H1 (cell line): ENCODE data around the gene DHRS7C. TPM values are rescaled to one million over a fixed set of nuclear protein-coding genes. Genes with fewer than 3 reads are reported as not detected.

Experiments
- CTCF ChIA-PET: fragments of 300-600 bp; sonication (Branson Sonifier 250); formaldehyde crosslinking; loops from one replicate; lab custom pipeline; 2021; ENCODE audit not compliant: partially characterized antibody; lab: Charles Lee
- POLR2A ChIA-PET: fragments of 300-600 bp; sonication (Branson Sonifier 250); formaldehyde crosslinking; loops from one replicate; lab custom pipeline; 2021; ENCODE audit warnings: inconsistent platforms; ENCODE audit not compliant: partially characterized antibody; lab: Charles Lee
- DNase-seq, 2 experiments: peaks; one replicate each; pipeline versions ENCODE4 v3.0.0 to v3.0.0-alpha.2; 2010 to 2022; ENCODE audit warnings: low spot score in 2 of 2, low read depth in 1 of 2, mixed read lengths in 1 of 2
- FAIRE-seq: peaks from 2 replicates; lab custom pipeline; 2011; peaks lifted over from hg19 to GRCh38; lab: Jason Lieb, UNC
- H2AFZ ChIP-seq: 2 replicates; pipeline ENCODE4 v1.8.1; 2012; ENCODE audit warnings: low read length, inconsistent platforms
- H2AK5ac ChIP-seq: 2 replicates; pipeline ENCODE4 v1.6.1; 2013; ENCODE audit warnings: low read depth, low read length
- H2BK120ac ChIP-seq: replicated peaks from 2 replicates; pipeline ENCODE3; 2013; ENCODE audit warnings: low read depth, low read length, inconsistent platforms
- H2BK12ac ChIP-seq: 2 replicates; pipeline ENCODE4 v1.6.1; 2013; ENCODE audit warnings: low read depth, low read length
- H2BK15ac ChIP-seq: 2 replicates; pipeline ENCODE4 v1.6.1; 2013; ENCODE audit warnings: low read length
- H2BK20ac ChIP-seq: 2 replicates; pipeline ENCODE4 v1.6.1; 2013; ENCODE audit warnings: low read length
- H2BK5ac ChIP-seq: 2 replicates; pipeline ENCODE4 v1.6.1; 2013; ENCODE audit warnings: low read depth, low read length
- H3K14ac ChIP-seq: 2 replicates; pipeline ENCODE4 v1.6.1; 2013; ENCODE audit warnings: inconsistent platforms; ENCODE audit not compliant: insufficient read length
- H3K18ac ChIP-seq: 2 replicates; pipeline ENCODE4 v1.6.1; 2013; ENCODE audit warnings: low read length; ENCODE audit errors: extremely low read depth
- H3K23ac ChIP-seq: 2 replicates; pipeline ENCODE4 v1.6.1; 2013; ENCODE audit warnings: inconsistent platforms; ENCODE audit not compliant: insufficient read length
- H3K23me2 ChIP-seq: 2 replicates; pipeline ENCODE4 v1.6.1; 2013; ENCODE audit warnings: low read depth, low read length
- H3K27ac ChIP-seq: 2 replicates; pipeline ENCODE4 v1.6.1; 2011; ENCODE audit warnings: low read depth, low read length, inconsistent platforms
- H3K27me3 ChIP-seq, 4 experiments: replicated peaks in 1 of 4; 1 replicate in 1 of 4; 2 replicates in 3 of 4; pipeline versions ENCODE4 v1.6.1 to v1.8.1; 2011 to 2013; ENCODE audit warnings: low read length in 3 of 4, mild to moderate bottlenecking in 3 of 4, inconsistent platforms in 2 of 4, mixed read lengths in 2 of 4, moderate library complexity in 1 of 4; ENCODE audit not compliant: control insufficient read depth in 3 of 4, insufficient read depth in 3 of 4; ENCODE audit errors: extremely low read depth in 1 of 4
- H3K36me3 ChIP-seq, 4 experiments: 2 replicates each; pipeline versions ENCODE4 v1.6.1 to v1.8.1; 2011 to 2013; ENCODE audit warnings: mild to moderate bottlenecking in 4 of 4, low read length in 3 of 4, moderate library complexity in 2 of 4, control low read depth in 1 of 4, inconsistent platforms in 1 of 4; ENCODE audit not compliant: insufficient read depth in 4 of 4, control insufficient read depth in 2 of 4
- H3K4ac ChIP-seq: replicated peaks from 2 replicates; pipeline ENCODE3; 2013; ENCODE audit warnings: low read length, low read depth, mixed read lengths, inconsistent platforms; ENCODE audit not compliant: insufficient read length
- H3K4me1 ChIP-seq, 4 experiments: replicated peaks in 1 of 4; 1 replicate in 1 of 4; 2 replicates in 3 of 4; pipeline versions ENCODE4 v1.6.1 to v1.8.1; 2011 to 2013; ENCODE audit warnings: low read length in 3 of 4, inconsistent platforms in 2 of 4, mixed read lengths in 1 of 4; ENCODE audit not compliant: insufficient read depth in 4 of 4, control insufficient read depth in 3 of 4
- H3K4me2 ChIP-seq, 2 experiments: 2 replicates each; pipeline versions ENCODE4 v1.6.1 to v1.8.1; 2011 to 2013; ENCODE audit warnings: low read depth in 2 of 2, low read length in 2 of 2, control low read depth in 1 of 2, inconsistent platforms in 1 of 2, mild to moderate bottlenecking in 1 of 2; ENCODE audit not compliant: insufficient read depth in 1 of 2
- H3K4me3 ChIP-seq, 4 experiments: fragments of 200-600, 300-600 bp in 1 of 4; sonication (generic), shearing (Covaris generic), sonication (Bioruptor Twin) in 1 of 4; 2 replicates each; pipeline versions ENCODE4 v1.5.1 to v1.8.1; 2011 to 2016; ENCODE audit warnings: low read length in 4 of 4, low read depth in 3 of 4, control low read depth in 2 of 4, inconsistent platforms in 2 of 4, mild to moderate bottlenecking in 2 of 4, mixed read lengths in 1 of 4, moderate library complexity in 1 of 4; ENCODE audit not compliant: insufficient read depth in 2 of 4; ENCODE audit errors: extremely low read depth in 1 of 4
- H3K56ac ChIP-seq: replicated peaks from 2 replicates; pipeline ENCODE3; 2013; ENCODE audit warnings: low read depth, mild to moderate bottlenecking, mixed read lengths, low read length, inconsistent platforms; ENCODE audit not compliant: insufficient read length
- H3K79me1 ChIP-seq: 2 replicates; pipeline ENCODE4 v1.6.1; 2013; ENCODE audit warnings: low read depth, low read length, control low read depth
- H3K79me2 ChIP-seq, 2 experiments: 2 replicates each; pipeline versions ENCODE4 v1.6.1 to v1.8.1; 2012 to 2013; ENCODE audit warnings: low read length in 2 of 2, mild to moderate bottlenecking in 2 of 2, inconsistent platforms in 1 of 2; ENCODE audit not compliant: insufficient read depth in 2 of 2, control insufficient read depth in 1 of 2
- H3K9ac ChIP-seq, 4 experiments: replicated peaks in 1 of 4; 1 replicate in 1 of 4; 2 replicates in 3 of 4; pipeline versions ENCODE4 v1.6.1 to v1.8.1; 2011 to 2013; ENCODE audit warnings: low read depth in 3 of 4, low read length in 3 of 4, control low read depth in 2 of 4, mild to moderate bottlenecking in 2 of 4, moderate library complexity in 2 of 4, inconsistent platforms in 1 of 4; ENCODE audit errors: extremely low read depth in 1 of 4
- H3K9me3 ChIP-seq, 2 experiments: 2 replicates each; pipeline versions ENCODE4 v1.6.1 to v1.8.1; 2012 to 2013; ENCODE audit warnings: mild to moderate bottlenecking in 2 of 2, moderate library complexity in 2 of 2, control low read depth in 1 of 2, inconsistent platforms in 1 of 2, low read depth in 1 of 2, low read length in 1 of 2, mixed read lengths in 1 of 2; ENCODE audit not compliant: insufficient read depth in 2 of 2
- H4K20me1 ChIP-seq, 2 experiments: replicated peaks in 1 of 2; 2 replicates each; pipeline versions ENCODE3 to v1.8.1; 2011 to 2013; ENCODE audit warnings: inconsistent platforms in 2 of 2, low read length in 2 of 2, mild to moderate bottlenecking in 1 of 2; ENCODE audit not compliant: insufficient read depth in 2 of 2, control insufficient read depth in 1 of 2
- H4K5ac ChIP-seq: 2 replicates; pipeline ENCODE4 v1.6.1; 2013; ENCODE audit warnings: low read length, low read depth, mixed read lengths, inconsistent platforms; ENCODE audit not compliant: insufficient read length
- H4K8ac ChIP-seq: 2 replicates; pipeline ENCODE4 v1.8.0; 2013; ENCODE audit warnings: mild to moderate bottlenecking, moderate library complexity, low read length, inconsistent platforms; ENCODE audit not compliant: insufficient read depth; ENCODE audit errors: extremely low read depth
- H4K91ac ChIP-seq: replicated peaks from 2 replicates; pipeline ENCODE3; 2013; ENCODE audit warnings: low read length, mixed read lengths, inconsistent platforms; ENCODE audit not compliant: insufficient read length
- BACH1 ChIP-seq: IDR thresholded peaks from 2 replicates; pipeline ENCODE4 v1.6.1; 2012; ENCODE audit warnings: low read length, improper control_type of control experiment
- CBX5 ChIP-seq: fragments of 300-800, 300-1000 bp; sonication (generic); IDR thresholded peaks from 2 replicates; pipeline ENCODE4 v1.7.1; 2016; ENCODE audit warnings: antibody characterized with exemption, low read length, low read depth
- CTBP2 ChIP-seq: IDR thresholded peaks from 2 replicates; pipeline ENCODE4 v1.7.0; 2011; ENCODE audit warnings: borderline replicate concordance, mild to moderate bottlenecking, moderate library complexity, mixed read lengths, low read length; ENCODE audit not compliant: insufficient read depth, insufficient read length
- EGR1 ChIP-seq: IDR thresholded peaks from 2 replicates; pipeline ENCODE4 v1.6.1; 2011; ENCODE audit warnings: low read depth, low read length, borderline replicate concordance
- FOSL1 ChIP-seq: IDR thresholded peaks from 2 replicates; pipeline ENCODE4 v1.6.1; 2011; ENCODE audit warnings: mild to moderate bottlenecking, low read depth, low read length, moderate library complexity; ENCODE audit not compliant: insufficient read depth
- GABPA ChIP-seq: IDR thresholded peaks from 2 replicates; pipeline ENCODE4 v1.6.1; 2011; ENCODE audit warnings: mild to moderate bottlenecking, low read length, moderate library complexity, borderline replicate concordance; ENCODE audit not compliant: insufficient read depth
- HDAC6 ChIP-seq: IDR thresholded peaks from one replicate; pipeline ENCODE4 v1.7.1; 2012; ENCODE audit warnings: low read depth, mild to moderate bottlenecking, inconsistent platforms, low read length, moderate library complexity
- MAFK ChIP-seq: IDR thresholded peaks from 2 replicates; pipeline ENCODE4 v1.6.1; 2012; ENCODE audit warnings: low read depth, mild to moderate bottlenecking, improper control_type of control experiment, low read length
- POLR2A ChIP-seq, 2 experiments: IDR thresholded peaks; 1 replicate in 1 of 2; 2 replicates in 1 of 2; pipeline ENCODE4 v1.6.1; 2011; ENCODE audit warnings: low read depth in 2 of 2, low read length in 2 of 2, mild to moderate bottlenecking in 2 of 2; ENCODE audit errors: control extremely low read depth in 1 of 2
- SRF ChIP-seq: IDR thresholded peaks from 2 replicates; pipeline ENCODE4 v1.6.1; 2011; ENCODE audit warnings: mild to moderate bottlenecking, low read depth, low read length, moderate library complexity
- WGBS, 2 experiments: shearing (Covaris generic) in 1 of 2; methylation state at CpG; one replicate each; pipeline versions ENCODE4 v1.1.6 to v1.1.7; 2013 to 2015; ENCODE audit warnings: low lambda C conversion rate in 2 of 2, mixed read lengths in 2 of 2, inconsistent platforms in 1 of 2, low coverage in 1 of 2, missing lambda C conversion rate in 1 of 2; ENCODE audit not compliant: insufficient replicate concordance in 2 of 2, insufficient coverage in 1 of 2, insufficient read length in 1 of 2; ENCODE audit errors: extremely low coverage in 1 of 2, missing lambda C conversion rate in 1 of 2; 5-methylcytosine and 5-hydroxymethylcytosine counted together
- polyA plus RNA-seq, 7 experiments: library from polyadenylated mRNA; depleted of rRNA in 3 of 7; stranded (reverse) in 5 of 7; unstranded in 2 of 7; fragments of >200 nt in 5 of 7; fragments of 200-250 nt in 2 of 7; gene quantifications; 1 replicate in 5 of 7; 2 replicates in 1 of 7; 4 replicates in 1 of 7; pipeline versions ENCODE4 v1.2.1 to v1.2.3, GENCODE V29; 2011 to 2013; ENCODE audit warnings: missing spikeins in 2 of 7, mixed read lengths in 2 of 7
- total RNA-seq: library from RNA; stranded (reverse); fragmentation: NEBNext Ultra II Directional; extraction: Animal tissue kit (Norgen Biotek cat#: 25700); gene quantifications from 2 replicates; pipeline ENCODE4 v1.2.1, GENCODE V29; 2021

Gene DHRS7C
- total and polyA plus RNA-seq, 2 of the 8 experiments (the other 6 are each of a cell fraction or from before 2014, with no cell fraction given), result not detected

GRCh38 chr17:9830711-9831110, 39.3 kb upstream of the DHRS7C start:
- no peak overlapping the region for H4K5ac ChIP-seq
- CTCF ChIA-PET, result interaction anchor here (0.8 to 2.2 kb wide), 3 partner anchors 9 to 105 kb away, joined by 3 to 7 read pairs (median 3); no protein-coding TSS in a partner anchor
- WGBS, 2 experiments, result 94% methylated on average over 2 of the region's 2 CpGs; no CpG with 5 or more reads in 1 of the 2 experiments
- H4K8ac ChIP-seq, result no peak overlapping the region
- FAIRE-seq (no peak), DNase-seq (no peak)
- no peaks in the 10 kb centered on the region for H3K79me2 ChIP-seq
- H3K27ac ChIP-seq, result no peak overlapping the region
- no peaks in the 10 kb centered on the region for H4K20me1 ChIP-seq
- no peak overlapping the region for H3K23ac ChIP-seq
- H2BK20ac ChIP-seq, result no peak overlapping the region
- H3K56ac ChIP-seq, result no peak overlapping the region
- no peak overlapping the region for H2BK15ac ChIP-seq
- H3K4me2 ChIP-seq, result no peak overlapping the region
- TF ChIP-seq EGR1 (no peak), BACH1 (no peak), CBX5 (no peak), MAFK (no peak), CTBP2 (no peak), POLR2A (IDR thresholded peaks at IDR 0.05; ENCODE audit: control extremely low read depth in 1 of 2, low read depth in 2 of 2, low read length in 2 of 2) (no peak), GABPA (no peak), HDAC6 (no peak), SRF (no peak), FOSL1 (no peak)
- TF ChIP-seq, all 59 proteins: peak for 0
- no peak overlapping the region for H3K9ac ChIP-seq
- no peak overlapping the region for H2AFZ ChIP-seq
- POLR2A ChIA-PET, result no interaction called here
- H3K4ac ChIP-seq, result no peak overlapping the region
- H2BK120ac ChIP-seq, result no peak overlapping the region
- H3K14ac ChIP-seq, result no peak overlapping the region
- H3K36me3 ChIP-seq, result no peaks in the 10 kb centered on the region
- H2AK5ac ChIP-seq, result no peak overlapping the region
- H3K79me1 ChIP-seq, result no peaks in the 10 kb centered on the region
- H3K23me2 ChIP-seq, result no peaks in the 10 kb centered on the region
- H3K18ac ChIP-seq, result no peak overlapping the region
- no peaks in the 10 kb centered on the region for H3K27me3 ChIP-seq
- no peaks in the 10 kb centered on the region for H3K9me3 ChIP-seq
- no peak overlapping the region for H2BK12ac ChIP-seq
- no peak overlapping the region for H3K4me3 ChIP-seq
- H2BK5ac ChIP-seq, result no peak overlapping the region
- H3K4me1 ChIP-seq, result peaks cover 0 to 2% (median 0%) of the 10 kb centered on the region in 4 experiments; a peak in 1 of 7 replicates
- H4K91ac ChIP-seq, result no peak overlapping the region
